H9 (cell line): ENCODE measurements around the gene FHIT. TPM values are rescaled to one million over a fixed set of nuclear protein-coding genes. Genes with fewer than 3 reads are reported as not detected.

ENCODE experiments used
- DNase-seq: peaks from one replicate; pipeline ENCODE4 v3.0.0-alpha.2; 2017
- H2AFZ ChIP-seq: one replicate; pipeline ENCODE4 v1.6.1; 2013; ENCODE audit warnings: mild to moderate bottlenecking, low read length, control low read depth, moderate library complexity
- H2AK5ac ChIP-seq: 2 replicates; pipeline ENCODE4 v1.6.1; 2013; ENCODE audit warnings: low read length, control low read depth, mixed read lengths; ENCODE audit not compliant: insufficient read length
- H2BK120ac ChIP-seq: one replicate; pipeline ENCODE4 v1.6.1; 2013; ENCODE audit warnings: low read depth, mild to moderate bottlenecking, low read length, control low read depth, inconsistent platforms; ENCODE audit not compliant: poor library complexity, severe bottlenecking
- H2BK12ac ChIP-seq: 2 replicates; pipeline ENCODE4 v1.6.1; 2013; ENCODE audit warnings: low read length, control low read depth, mixed read lengths, low read depth; ENCODE audit not compliant: insufficient read length
- H2BK15ac ChIP-seq: 2 replicates; pipeline ENCODE4 v1.6.1; 2013; ENCODE audit warnings: low read depth, low read length, control low read depth
- H2BK20ac ChIP-seq: one replicate; pipeline ENCODE4 v1.6.1; 2013; ENCODE audit warnings: low read depth, mild to moderate bottlenecking, low read length, control low read depth, inconsistent platforms; ENCODE audit not compliant: poor library complexity, severe bottlenecking
- H2BK5ac ChIP-seq: 2 replicates; pipeline ENCODE4 v1.6.1; 2013; ENCODE audit warnings: low read length, control low read depth, mixed read lengths; ENCODE audit not compliant: insufficient read length
- H3K14ac ChIP-seq: 2 replicates; pipeline ENCODE4 v1.6.1; 2013; ENCODE audit warnings: low read length, control low read depth; ENCODE audit not compliant: insufficient read depth
- H3K18ac ChIP-seq: 2 replicates; pipeline ENCODE4 v1.6.1; 2013; ENCODE audit warnings: low read depth, mild to moderate bottlenecking, mixed read lengths, low read length, control low read depth; ENCODE audit not compliant: insufficient read length
- H3K23ac ChIP-seq: 2 replicates; pipeline ENCODE4 v1.6.1; 2013; ENCODE audit warnings: low read length, control low read depth, mixed read lengths, low read depth; ENCODE audit not compliant: insufficient read length
- H3K23me2 ChIP-seq: 2 replicates; pipeline ENCODE4 v1.6.1; 2013; ENCODE audit warnings: low read depth, mild to moderate bottlenecking, mixed read lengths, low read length, control low read depth; ENCODE audit not compliant: insufficient read length, poor library complexity, severe bottlenecking
- H3K27ac ChIP-seq: 2 replicates; pipeline ENCODE4 v1.5.1; 2013; ENCODE audit warnings: low read length, control low read depth, mixed read lengths, low read depth; ENCODE audit not compliant: insufficient read length
- H3K27me3 ChIP-seq: 2 replicates; pipeline ENCODE4 v1.6.1; 2013; ENCODE audit warnings: low read length, control low read depth, inconsistent platforms; ENCODE audit not compliant: insufficient read depth
- H3K4ac ChIP-seq: 2 replicates; pipeline ENCODE4 v1.6.1; 2013; ENCODE audit warnings: low read depth, mild to moderate bottlenecking, control low read depth, inconsistent platforms, low read length, moderate library complexity
- H3K4me1 ChIP-seq: 2 replicates; pipeline ENCODE4 v1.6.1; 2013; ENCODE audit warnings: low read length, control low read depth, inconsistent platforms; ENCODE audit not compliant: insufficient read depth
- H3K4me2 ChIP-seq: 2 replicates; pipeline ENCODE4 v1.6.1; 2013; ENCODE audit warnings: low read length, control low read depth, mixed read lengths; ENCODE audit not compliant: insufficient read length, insufficient read depth
- H3K56ac ChIP-seq: 2 replicates; pipeline ENCODE4 v1.6.1; 2013; ENCODE audit warnings: low read depth, mild to moderate bottlenecking, mixed read lengths, low read length, control low read depth; ENCODE audit not compliant: insufficient read length
- H3K79me1 ChIP-seq: 2 replicates; pipeline ENCODE4 v1.6.1; 2013; ENCODE audit warnings: low read depth, mild to moderate bottlenecking, moderate library complexity, low read length, control low read depth, inconsistent platforms; ENCODE audit not compliant: insufficient read depth, poor library complexity, severe bottlenecking
- H3K79me2 ChIP-seq: 2 replicates; pipeline ENCODE4 v1.6.1; 2013; ENCODE audit warnings: low read length, control low read depth, inconsistent platforms; ENCODE audit not compliant: insufficient read depth
- H3K9ac ChIP-seq: 2 replicates; pipeline ENCODE4 v1.6.1; 2013; ENCODE audit warnings: low read length, control low read depth, mixed read lengths; ENCODE audit not compliant: insufficient read length; ENCODE audit errors: extremely low read depth
- H3K9me3 ChIP-seq: one replicate; pipeline ENCODE4 v1.6.1; 2013; ENCODE audit warnings: low read depth, low read length, inconsistent platforms; ENCODE audit not compliant: control insufficient read depth
- H3T11ph ChIP-seq: one replicate; pipeline ENCODE4 v1.6.1; 2013; ENCODE audit warnings: mild to moderate bottlenecking, low read length, control low read depth, inconsistent platforms
- H4K20me1 ChIP-seq: one replicate; pipeline ENCODE4 v1.6.1; 2013; ENCODE audit not compliant: control insufficient read depth, insufficient read length, insufficient read depth
- H4K5ac ChIP-seq: 2 replicates; pipeline ENCODE4 v1.6.1; 2013; ENCODE audit warnings: low read depth, mild to moderate bottlenecking, mixed read lengths, low read length, control low read depth; ENCODE audit not compliant: insufficient read length
- H4K8ac ChIP-seq: replicated peaks from 2 replicates; pipeline ENCODE4 v1.6.1; 2013; ENCODE audit warnings: low read length, control low read depth, mixed read lengths, low read depth; ENCODE audit not compliant: insufficient read length
- H4K91ac ChIP-seq: 2 replicates; pipeline ENCODE4 v1.6.1; 2013; ENCODE audit warnings: low read depth, mild to moderate bottlenecking, moderate library complexity, mixed read lengths, low read length, control low read depth; ENCODE audit not compliant: insufficient read length
- H3K27ac Mint-ChIP-seq, 3 experiments: 2 replicates in 2 of 3; 3 replicates in 1 of 3; pipeline ENCODE4 v1.8.0; 2020 to 2021; ENCODE audit warnings: mixed read lengths in 3 of 3, mild to moderate bottlenecking in 1 of 3, moderate library complexity in 1 of 3
- H3K27me3 Mint-ChIP-seq: 2 replicates; pipeline ENCODE4 v1.8.0; 2021; ENCODE audit warnings: low read depth, mild to moderate bottlenecking, moderate library complexity, mixed read lengths
- H3K36me3 Mint-ChIP-seq, 3 experiments: 2 replicates in 2 of 3; 3 replicates in 1 of 3; pipeline ENCODE4 v1.8.0; 2020 to 2021; ENCODE audit warnings: low read depth in 3 of 3, mixed read lengths in 3 of 3; ENCODE audit not compliant: insufficient read depth in 1 of 3
- H3K4me1 Mint-ChIP-seq, 2 experiments: 2 replicates each; pipeline ENCODE4 v1.8.0; 2020; ENCODE audit warnings: mixed read lengths in 2 of 2
- H3K4me3 Mint-ChIP-seq, 2 experiments: 2 replicates in 1 of 2; 3 replicates in 1 of 2; pipeline ENCODE4 v1.8.0; 2020 to 2021; ENCODE audit warnings: mild to moderate bottlenecking in 2 of 2, mixed read lengths in 2 of 2, moderate library complexity in 1 of 2
- H3K9me3 Mint-ChIP-seq, 2 experiments: 2 replicates in 1 of 2; 3 replicates in 1 of 2; pipeline ENCODE4 v1.8.0; 2020; ENCODE audit warnings: mild to moderate bottlenecking in 2 of 2, mixed read lengths in 2 of 2, moderate library complexity in 1 of 2
- WGBS: extraction: QIAGEN DNeasy Blood & Tissue Kit; methylation state at CpG from one replicate; pipeline ENCODE4 v1.1.7; 2013; ENCODE audit warnings: missing lambda C conversion rate, low lambda C conversion rate, mixed read lengths; ENCODE audit not compliant: insufficient read length; ENCODE audit errors: extremely low coverage; 5-methylcytosine and 5-hydroxymethylcytosine counted together
- total RNA-seq: library from RNA; stranded (reverse); gene quantifications from 2 replicates; pipeline ENCODE4 v1.2.1, GENCODE V29; 2021
- TF ChIP-seq, protein P1 (sequence below): fragments of 200-600 bp; sonication (generic); conservative IDR thresholded peaks from 3 replicates; pipeline ENCODE4 v1.8.0; 2021; ENCODE audit warnings: antibody characterized with exemption, mild to moderate bottlenecking

FHIT gene
- total RNA-seq, 1 experiment from 2014 or later = 3.0 TPM

DNA sequence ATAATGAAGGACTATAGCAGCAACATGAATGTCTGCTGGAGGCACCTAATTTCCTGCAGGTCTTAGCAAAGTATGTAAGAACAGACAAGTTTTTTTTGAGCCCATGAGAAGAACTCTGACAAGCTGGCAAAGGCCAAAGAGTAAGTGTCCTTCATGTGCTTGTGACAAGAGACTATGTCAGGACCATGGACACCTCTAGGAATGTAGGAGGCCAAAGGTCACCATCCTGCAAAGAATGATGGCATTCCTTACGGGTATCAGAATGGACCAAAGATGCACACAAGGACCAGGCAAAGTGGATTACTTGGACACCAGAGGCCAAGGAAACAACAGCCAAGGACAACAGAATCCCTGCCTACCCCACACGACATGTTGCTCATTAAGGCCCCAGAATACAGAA, 1343.0 kb downstream of the FHIT start:
- Mint-ChIP-seq H3K4me1 (peaks cover 3% of the 10 kb centered on the region in 2 experiments; a peak in 3 of 4 replicates), H3K4me3 (no peak overlapping the region), H3K27ac (no peak overlapping the region), H3K9me3 (peaks cover 3 to 4% of the 10 kb centered on the region in 2 experiments; a peak in 2 of 5 replicates), H3K36me3 (peaks cover 0 to 12% (median 3%) of the 10 kb centered on the region in 3 experiments; a peak in 4 of 7 replicates), H3K27me3 (no peaks in the 10 kb centered on the region)
- no peak overlapping the region for H3K27ac ChIP-seq
- no peak overlapping the region for H3K9ac ChIP-seq
- no peak overlapping the region for H2BK5ac ChIP-seq
- H2BK15ac ChIP-seq = no peak overlapping the region
- no peak overlapping the region for H3K56ac ChIP-seq
- H3K14ac ChIP-seq = no peak overlapping the region
- H2BK20ac ChIP-seq = no peak overlapping the region
- H3T11ph ChIP-seq = no peak overlapping the region
- no peak overlapping the region for H3K4ac ChIP-seq
- no peak overlapping the region for H2AK5ac ChIP-seq
- H3K4me2 ChIP-seq = no peak overlapping the region
- TF ChIP-seq, protein P1, sequence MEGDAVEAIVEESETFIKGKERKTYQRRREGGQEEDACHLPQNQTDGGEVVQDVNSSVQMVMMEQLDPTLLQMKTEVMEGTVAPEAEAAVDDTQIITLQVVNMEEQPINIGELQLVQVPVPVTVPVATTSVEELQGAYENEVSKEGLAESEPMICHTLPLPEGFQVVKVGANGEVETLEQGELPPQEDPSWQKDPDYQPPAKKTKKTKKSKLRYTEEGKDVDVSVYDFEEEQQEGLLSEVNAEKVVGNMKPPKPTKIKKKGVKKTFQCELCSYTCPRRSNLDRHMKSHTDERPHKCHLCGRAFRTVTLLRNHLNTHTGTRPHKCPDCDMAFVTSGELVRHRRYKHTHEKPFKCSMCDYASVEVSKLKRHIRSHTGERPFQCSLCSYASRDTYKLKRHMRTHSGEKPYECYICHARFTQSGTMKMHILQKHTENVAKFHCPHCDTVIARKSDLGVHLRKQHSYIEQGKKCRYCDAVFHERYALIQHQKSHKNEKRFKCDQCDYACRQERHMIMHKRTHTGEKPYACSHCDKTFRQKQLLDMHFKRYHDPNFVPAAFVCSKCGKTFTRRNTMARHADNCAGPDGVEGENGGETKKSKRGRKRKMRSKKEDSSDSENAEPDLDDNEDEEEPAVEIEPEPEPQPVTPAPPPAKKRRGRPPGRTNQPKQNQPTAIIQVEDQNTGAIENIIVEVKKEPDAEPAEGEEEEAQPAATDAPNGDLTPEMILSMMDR = no peak
- H4K91ac ChIP-seq = no peak overlapping the region
- H3K4me1 ChIP-seq = no peaks in the 10 kb centered on the region
- no CpG with 5 or more reads among the region's 2 CpGs for WGBS
- H3K79me1 ChIP-seq = no peaks in the 10 kb centered on the region
- H4K8ac ChIP-seq = no peak overlapping the region
- no peak for DNase-seq
- H3K18ac ChIP-seq = no peak overlapping the region
- H3K79me2 ChIP-seq = no peaks in the 10 kb centered on the region
- no peaks in the 10 kb centered on the region for H3K9me3 ChIP-seq
- H3K23ac ChIP-seq = no peak overlapping the region
- H4K5ac ChIP-seq = no peak overlapping the region
- H2AFZ ChIP-seq = no peak overlapping the region
- H3K27me3 ChIP-seq = no peaks in the 10 kb centered on the region
- H3K23me2 ChIP-seq = no peaks in the 10 kb centered on the region
- H2BK120ac ChIP-seq = no peak overlapping the region
- no peak overlapping the region for H2BK12ac ChIP-seq
- H4K20me1 ChIP-seq = no peaks in the 10 kb centered on the region
